ENCODE data around the gene ARHGEF12. TPM values are rescaled to one million over a fixed set of nuclear protein-coding genes. Genes with fewer than 3 reads are reported as not detected.

Gene ARHGEF12
- total RNA-seq, 4 donors from 2014 or later, result 92.1 to 122 (median 104) TPM

DNA sequence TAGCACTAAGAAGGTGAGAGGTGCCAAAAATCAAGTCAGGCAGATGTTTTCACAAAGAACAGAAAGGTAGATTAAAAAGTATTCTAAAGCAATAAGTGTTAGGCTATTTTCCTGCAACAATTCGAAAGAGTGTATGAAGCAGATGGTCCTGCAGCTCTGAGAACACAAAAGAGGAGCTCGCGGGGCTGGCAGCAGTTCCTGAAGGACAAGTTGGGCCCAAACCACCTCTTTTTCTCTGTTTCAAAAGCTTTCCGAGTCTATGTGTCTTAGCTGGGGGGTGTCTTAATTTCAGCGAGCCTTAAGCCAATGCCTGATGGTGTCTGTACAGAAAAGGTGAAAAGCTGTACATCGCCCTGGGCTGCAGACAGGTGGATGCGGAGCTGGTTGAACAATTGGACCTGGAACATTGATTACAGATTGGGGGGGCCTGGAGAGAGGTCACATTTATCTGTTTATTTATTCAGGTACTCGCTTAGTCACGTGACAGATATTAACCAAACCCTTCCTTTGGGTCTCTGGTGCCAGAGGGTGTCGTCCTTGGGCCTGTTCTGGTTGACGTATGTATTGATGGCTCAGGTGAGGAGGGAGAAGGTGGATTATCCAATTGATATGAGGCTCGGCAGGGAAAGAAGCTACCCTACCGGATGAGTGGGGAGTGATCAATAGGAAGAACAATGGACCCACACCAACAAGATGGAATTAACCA is 200.0 kb downstream of the ARHGEF12 start:
- Histone ChIP-seq H3K27me3 (no peaks in the 10 kb centered on the region), H3K4me1 (peaks cover 0 to 7% (median 0%) of the 10 kb centered on the region in 4 donors), H3K4me3 (no peak overlapping the region), H3K9me3 (peaks cover 0 to 3% (median 0%) of the 10 kb centered on the region in 4 donors), H3K27ac (no peak overlapping the region), H3K36me3 (no peaks in the 10 kb centered on the region)
- no peak for DNase-seq (ENCODE audit: low spot score in 2 of 2)
- WGBS, 2 donors, result 88 to 91% methylated on average over 13 of the region's 13 CpGs
- TF ChIP-seq CTCF (IDR thresholded peaks at IDR 0.05) (no peak), EP300 (IDR thresholded peaks at IDR 0.05) (no peak), POLR2A (IDR thresholded peaks at IDR 0.05) (no peak)

DNA sequence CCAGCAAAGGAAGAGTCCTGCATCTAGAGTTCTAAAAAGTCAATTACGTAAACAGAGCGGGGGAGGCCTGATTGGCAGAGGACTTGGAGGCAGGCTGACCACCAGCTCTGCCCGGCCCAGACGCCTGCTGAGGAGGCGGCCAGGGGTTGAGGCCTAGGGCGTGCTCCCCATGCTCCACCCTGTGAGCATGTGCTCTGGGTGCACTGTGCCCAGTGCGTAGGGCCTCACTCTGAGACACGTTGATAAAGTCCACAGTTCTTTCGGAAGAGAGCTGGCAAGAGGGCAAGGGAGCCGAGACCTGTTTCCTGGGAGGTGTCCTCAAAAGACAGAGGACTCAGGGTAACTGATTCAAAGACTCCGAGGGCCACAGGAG is 200.6 kb downstream of the ARHGEF12 start:
- Histone ChIP-seq H3K4me1 (peaks cover 0 to 7% (median 0%) of the 10 kb centered on the region in 4 donors), H3K27me3 (no peaks in the 10 kb centered on the region), H3K27ac (no peak overlapping the region), H3K36me3 (no peaks in the 10 kb centered on the region), H3K4me3 (no peak overlapping the region), H3K9me3 (peaks cover 0 to 8% (median 0%) of the 10 kb centered on the region in 4 donors)
- no peak for TF ChIP-seq POLR2A (IDR thresholded peaks at IDR 0.05)
- no peak for TF ChIP-seq EP300 (IDR thresholded peaks at IDR 0.05)
- no peak for TF ChIP-seq CTCF (IDR thresholded peaks at IDR 0.05)
- DNase-seq (ENCODE audit: low spot score in 2 of 2), result no peak
- 81 to 85% methylated on average over 11 of the region's 11 CpGs for WGBS, 2 donors

GRCh38 chr11:120537996-120538395 is 201.8 kb downstream of the ARHGEF12 start:
- TF ChIP-seq EP300 (IDR thresholded peaks at IDR 0.05) (no peak), CTCF (IDR thresholded peaks at IDR 0.05) (no peak), POLR2A (IDR thresholded peaks at IDR 0.05) (no peak)
- Histone ChIP-seq H3K36me3 (no peaks in the 10 kb centered on the region), H3K4me1 (peaks cover 0 to 1% (median 0%) of the 10 kb centered on the region in 4 donors), H3K27ac (no peak overlapping the region), H3K4me3 (no peak overlapping the region), H3K27me3 (no peaks in the 10 kb centered on the region), H3K9me3 (peaks cover 0 to 17% (median 0%) of the 10 kb centered on the region in 4 donors)
- WGBS, 2 donors, result 87 to 94% methylated on average over 12 of the region's 12 CpGs
- no peak for DNase-seq (ENCODE audit: low spot score in 2 of 2)

DNA sequence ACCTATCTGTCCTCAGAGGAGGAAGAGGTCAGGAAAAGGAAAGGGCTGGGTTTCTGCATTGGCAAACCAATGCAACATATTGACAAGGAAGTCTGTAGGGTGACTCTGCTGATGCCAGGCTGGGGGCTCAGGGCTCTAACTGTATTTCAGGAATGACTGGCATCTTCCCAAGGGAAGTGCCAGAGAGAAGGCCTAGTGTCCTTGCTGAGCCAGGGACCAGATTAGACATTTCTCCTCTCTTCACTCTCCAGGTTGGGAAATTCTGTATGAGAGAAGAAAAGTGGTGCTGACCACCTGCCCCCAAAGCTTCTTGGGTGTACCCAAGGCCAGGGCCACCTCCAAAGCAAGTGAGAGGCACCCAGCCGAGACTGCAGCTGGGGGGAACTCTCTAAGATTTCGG is 202.5 kb downstream of the ARHGEF12 start:
- Histone ChIP-seq H3K27me3 (no peaks in the 10 kb centered on the region), H3K36me3 (no peaks in the 10 kb centered on the region), H3K9me3 (peaks cover 0 to 17% (median 0%) of the 10 kb centered on the region in 4 donors), H3K4me1 (no peaks in the 10 kb centered on the region), H3K27ac (no peak overlapping the region), H3K4me3 (no peak overlapping the region)
- 80% methylated on average over 1 to 2 of the region's 2 CpGs for WGBS, 2 donors
- no peak for TF ChIP-seq CTCF (IDR thresholded peaks at IDR 0.05)
- no peak for TF ChIP-seq EP300 (IDR thresholded peaks at IDR 0.05)
- no peak for TF ChIP-seq POLR2A (IDR thresholded peaks at IDR 0.05)
- DNase-seq (ENCODE audit: low spot score in 2 of 2), result no peak

Small RNA genes within 50 kb of the gene (small RNA-seq; reads per million reads assigned to genes)
- 236 reads per million, percentile 97 among the genes with 10 or more reads in this experiment for gene RF00100

Other genes starting within 250 kb of the ARHGEF12 start
- gene TRIM29, start 198.3 kb upstream of the ARHGEF12 start, total RNA-seq, result 10 to 100 TPM in 3 of 4 donors, 1 to 10 TPM in 1; 2.4 to 64.9 (median 40.7) TPM
- gene OAF, start 125.4 kb upstream of the ARHGEF12 start, total RNA-seq, result 100 to 1,000 TPM in 3 of 4 donors, 10 to 100 TPM in 1; 74.7 to 192 (median 124) TPM
- under 1 TPM in 1 of 4 donors, not detected in 3; 0.22 TPM for gene POU2F3, start 96.3 kb upstream of the ARHGEF12 start, total RNA-seq
- 1 to 10 TPM; 6.3 to 9.4 (median 8.2) TPM for gene TLCD5, start 11.1 kb upstream of the ARHGEF12 start, total RNA-seq
- gene GRIK4, start 175.3 kb downstream of the ARHGEF12 start, total RNA-seq, result under 1 TPM in 2 of 4 donors, not detected in 2; 0.22 to 0.98 TPM